ENCODE measurements around the gene FHIT. TPM values are rescaled to one million over a fixed set of nuclear protein-coding genes. Genes with fewer than 3 reads are reported as not detected.

Gene FHIT
- total and polyA plus RNA-seq, 7 donors, result 2.4 to 10.2 (median 6.1) TPM

- intact Hi-C loops (cut with DNase I), result no loop called here
- no peak for TF ChIP-seq POLR2AphosphoS5 (IDR thresholded peaks at IDR 0.05)
- no peak for TF ChIP-seq POLR2A (IDR thresholded peaks at IDR 0.05)
- TF ChIP-seq CTCF (IDR thresholded peaks at IDR 0.05), result no peak
- no peak for TF ChIP-seq EP300 (IDR thresholded peaks at IDR 0.05)
These were observed 1034.7 kb downstream of the FHIT start for GRCh38 chr3:60216462-60217075.

GRCh38 chr3:60215946-60216345 lies 1035.3 kb downstream of the FHIT start:
- TF ChIP-seq POLR2AphosphoS5 (IDR thresholded peaks at IDR 0.05), result no peak
- TF ChIP-seq CTCF (IDR thresholded peaks at IDR 0.05), result no peak
- TF ChIP-seq EP300 (IDR thresholded peaks at IDR 0.05), result no peak
- no peak for TF ChIP-seq POLR2A (IDR thresholded peaks at IDR 0.05)
- no peaks in the 10 kb centered on the region for H3K4me1 ChIP-seq
- H3K4me3 ChIP-seq, result no peak overlapping the region
- no peaks in the 10 kb centered on the region for H3K36me3 ChIP-seq
- H3K27me3 ChIP-seq, result no peaks in the 10 kb centered on the region
- H3K27ac ChIP-seq, result no peak overlapping the region
- 90 to 93% methylated on average over 1 of the region's 1 CpG for WGBS, 2 donors
- DNase-seq, result no peak
- H3K9me3 ChIP-seq, result no peaks in the 10 kb centered on the region
- intact Hi-C loops (cut with DNase I), result no loop called here

More at GRCh38 chr3:60216462-60217075, 1034.7 kb downstream of the FHIT start:
- H3K9me3 ChIP-seq, result no peaks in the 10 kb centered on the region
- 82 to 86% methylated on average over 2 of the region's 2 CpGs for WGBS, 2 donors
- H3K36me3 ChIP-seq, result no peaks in the 10 kb centered on the region
- H3K27me3 ChIP-seq, result no peaks in the 10 kb centered on the region
- no peak for DNase-seq
- H3K27ac ChIP-seq, result no peak overlapping the region
- H3K4me1 ChIP-seq, result no peaks in the 10 kb centered on the region
- no peak overlapping the region for H3K4me3 ChIP-seq

- WGBS, 2 donors, result 84 to 87% methylated on average over 2 of the region's 2 CpGs
- DNase-seq, result no peak
These were observed 1043.3 kb downstream of the FHIT start for GRCh38 chr3:60207905-60208304.

GRCh38 chr3:60206206-60206605 lies 1045.0 kb downstream of the FHIT start:
- TF ChIP-seq POLR2AphosphoS5 (IDR thresholded peaks at IDR 0.05), result no peak
- TF ChIP-seq CTCF (IDR thresholded peaks at IDR 0.05), result no peak
- TF ChIP-seq POLR2A (IDR thresholded peaks at IDR 0.05), result no peak
- no peak for TF ChIP-seq EP300 (IDR thresholded peaks at IDR 0.05)
- Histone ChIP-seq H3K27me3 (no peaks in the 10 kb centered on the region), H3K27ac (no peak overlapping the region), H3K9me3 (no peaks in the 10 kb centered on the region), H3K4me1 (no peaks in the 10 kb centered on the region), H3K36me3 (no peaks in the 10 kb centered on the region), H3K4me3 (no peak overlapping the region)
- intact Hi-C loops (cut with DNase I), result no loop called here
- no peak for DNase-seq
- 66 to 69% methylated on average over 2 of the region's 2 CpGs for WGBS, 2 donors

More at GRCh38 chr3:60207905-60208304, 1043.3 kb downstream of the FHIT start:
- Histone ChIP-seq H3K4me3 (no peak overlapping the region), H3K4me1 (no peaks in the 10 kb centered on the region), H3K27ac (no peak overlapping the region), H3K36me3 (no peaks in the 10 kb centered on the region), H3K9me3 (no peaks in the 10 kb centered on the region), H3K27me3 (no peaks in the 10 kb centered on the region)
- intact Hi-C loops (cut with DNase I), result no loop called here
- TF ChIP-seq POLR2AphosphoS5 (IDR thresholded peaks at IDR 0.05), result no peak
- TF ChIP-seq CTCF (IDR thresholded peaks at IDR 0.05), result no peak
- TF ChIP-seq POLR2A (IDR thresholded peaks at IDR 0.05), result no peak
- no peak for TF ChIP-seq EP300 (IDR thresholded peaks at IDR 0.05)
